Stimulated activated CD4-positive, alpha-beta T cell treated with anti-CD3 and anti-CD28 coated beads, Interleukin-15, amount 100 ng/mL, for 1 hour (primary cell): ENCODE data around the gene GABBR2.

Source experiments
- DNase-seq, 2 donors: peaks; one replicate each; pipeline ENCODE4 v3.0.0-alpha.2; 2020; ENCODE audit warnings: low read depth in 1 of 2, low spot score in 1 of 2

GABBR2 gene

GRCh38 chr9:98449871-98450270 lies 258.9 kb downstream of the GABBR2 start:
- DNase-seq, result no peak

- no peak for DNase-seq
Measured at GRCh38 chr9:98445576-98445975, 263.2 kb downstream of the GABBR2 start.

- DNase-seq, result no peak
Measured at GRCh38 chr9:98444601-98445000, 264.1 kb downstream of the GABBR2 start.

GRCh38 chr9:98442541-98442940 lies 266.2 kb downstream of the GABBR2 start:
- no peak for DNase-seq

DNA sequence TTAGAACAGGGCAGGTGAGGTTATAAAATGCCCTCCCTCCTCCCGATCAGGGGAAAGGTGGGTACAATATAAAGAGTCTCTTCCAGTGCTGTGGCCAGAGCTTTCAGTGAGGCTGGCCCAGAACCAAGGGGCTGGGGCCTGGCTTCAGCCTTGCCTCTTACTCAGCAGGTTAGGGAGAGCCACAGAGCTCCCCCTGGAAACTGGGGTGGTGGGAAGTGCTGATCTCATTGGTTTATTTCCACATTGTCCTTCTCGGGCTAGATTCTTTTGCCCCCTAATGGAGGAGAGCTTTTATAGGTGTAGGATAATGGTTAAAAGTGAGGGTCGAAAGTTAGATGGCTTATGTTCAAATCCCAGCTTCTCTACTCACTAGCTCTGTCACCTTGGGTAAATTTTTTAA lies 266.6 kb downstream of the GABBR2 start:
- no peak for DNase-seq

DNA sequence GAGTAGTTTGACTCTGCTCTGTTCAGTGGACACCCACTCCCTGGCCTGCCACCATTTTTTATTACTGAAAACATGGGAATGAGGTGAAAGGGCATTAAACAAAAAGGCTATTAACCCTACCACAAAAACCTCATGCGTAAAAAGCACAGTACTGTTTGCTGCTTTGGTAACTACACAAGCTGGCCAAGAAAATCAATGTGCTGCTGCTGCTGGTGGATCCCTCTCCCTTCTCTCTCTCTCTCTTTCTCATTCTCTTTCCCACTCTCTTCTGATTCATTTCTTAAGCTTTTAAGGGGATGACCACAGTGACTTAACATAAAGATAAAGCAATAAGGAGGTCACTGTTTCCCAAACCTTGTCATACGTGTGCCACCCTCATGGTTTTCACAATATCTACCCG lies 270.1 kb downstream of the GABBR2 start:
- DNase-seq, result no peak

- no peak for DNase-seq
Measured at GRCh38 chr9:98437458-98438034, 271.2 kb downstream of the GABBR2 start.

- DNase-seq, result no peak
Measured at GRCh38 chr9:98432960-98433359, 275.8 kb downstream of the GABBR2 start.

DNA sequence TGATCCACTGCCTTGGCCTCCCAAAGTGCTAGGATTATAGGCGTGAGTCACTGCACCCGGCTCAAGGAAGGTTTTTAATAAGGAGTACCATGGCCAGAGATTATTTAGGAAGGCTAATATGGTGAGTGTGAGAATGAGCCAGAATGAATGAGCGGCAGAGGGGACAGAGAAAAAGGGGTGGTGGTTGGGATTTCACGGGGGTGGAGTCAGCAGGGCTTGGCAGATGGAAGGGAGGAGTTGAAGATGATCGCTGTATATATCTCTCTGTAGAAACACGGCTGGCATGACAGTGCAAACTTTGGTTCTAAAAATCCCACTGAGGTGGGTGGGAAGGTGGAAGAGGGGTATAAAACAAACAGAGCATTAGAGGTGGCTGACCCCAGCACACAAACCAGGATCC lies 276.6 kb downstream of the GABBR2 start:
- no peak for DNase-seq

- no peak for DNase-seq
Measured at GRCh38 chr9:98430535-98431292, 278.0 kb downstream of the GABBR2 start.

DNA sequence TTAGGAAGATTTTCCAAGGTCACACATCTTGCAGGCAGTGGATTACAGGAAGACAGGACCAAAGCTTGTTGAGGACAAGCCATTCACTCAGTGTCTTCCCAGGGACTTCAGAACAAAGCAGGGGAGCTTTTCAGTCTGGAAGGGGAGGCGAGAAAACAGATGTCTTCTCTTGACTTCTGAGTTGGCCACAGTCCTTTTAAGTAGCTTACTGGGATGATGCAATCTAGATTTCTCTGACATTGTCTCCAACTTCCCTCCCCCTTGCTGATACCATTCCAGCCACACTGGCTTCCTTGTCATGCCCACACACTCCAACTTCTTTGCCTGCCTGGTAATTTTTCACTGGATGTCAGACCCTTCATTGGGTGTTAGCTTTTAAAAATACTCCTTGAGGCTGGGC lies 279.1 kb downstream of the GABBR2 start:
- no peak for DNase-seq

DNA sequence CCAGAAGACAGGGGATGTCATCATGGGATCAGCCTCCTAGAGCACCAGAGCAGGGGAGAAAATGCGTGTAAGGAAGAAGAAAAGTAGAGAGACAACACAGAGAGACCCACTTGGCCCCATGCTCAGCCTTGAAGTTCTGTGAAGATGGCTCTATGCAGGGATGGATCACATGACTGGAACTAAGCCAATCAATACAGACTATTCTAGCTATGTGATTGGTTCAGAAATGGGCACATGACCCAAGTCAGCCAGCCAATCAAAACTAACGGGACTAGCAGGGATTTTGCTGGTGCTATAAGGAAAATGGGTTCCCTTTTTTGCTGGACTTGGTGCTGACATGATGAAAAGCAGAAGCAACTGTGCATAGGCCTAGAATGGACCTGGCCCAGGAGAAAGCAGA lies 280.3 kb downstream of the GABBR2 start:
- DNase-seq, result no peak

DNA sequence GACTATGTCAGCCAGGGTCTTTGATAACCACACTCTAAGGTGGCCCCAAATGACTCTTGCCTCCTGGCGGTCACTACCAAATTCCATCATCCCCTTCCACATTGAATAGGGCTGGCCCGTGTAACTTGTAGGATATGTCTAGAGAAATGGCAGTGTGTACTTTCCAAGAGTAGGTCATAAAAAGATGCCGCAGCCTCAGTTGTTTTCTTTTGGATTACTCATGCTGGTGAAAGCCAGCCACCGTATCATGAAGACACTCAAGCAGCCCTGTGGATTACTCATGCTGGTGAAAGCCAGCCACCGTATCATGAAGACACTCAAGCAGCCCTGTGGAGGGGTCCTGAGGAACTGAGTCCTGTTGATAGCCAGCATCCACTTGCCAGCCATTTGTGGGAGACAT lies 281.2 kb downstream of the GABBR2 start:
- no peak for DNase-seq

- no peak for DNase-seq
Measured at GRCh38 chr9:98425079-98425478, 283.7 kb downstream of the GABBR2 start.

GRCh38 chr9:98419260-98419603 lies 289.5 kb downstream of the GABBR2 start:
- no peak for DNase-seq

GRCh38 chr9:98418578-98419259 lies 290.0 kb downstream of the GABBR2 start:
- DNase-seq, result no peak

DNA sequence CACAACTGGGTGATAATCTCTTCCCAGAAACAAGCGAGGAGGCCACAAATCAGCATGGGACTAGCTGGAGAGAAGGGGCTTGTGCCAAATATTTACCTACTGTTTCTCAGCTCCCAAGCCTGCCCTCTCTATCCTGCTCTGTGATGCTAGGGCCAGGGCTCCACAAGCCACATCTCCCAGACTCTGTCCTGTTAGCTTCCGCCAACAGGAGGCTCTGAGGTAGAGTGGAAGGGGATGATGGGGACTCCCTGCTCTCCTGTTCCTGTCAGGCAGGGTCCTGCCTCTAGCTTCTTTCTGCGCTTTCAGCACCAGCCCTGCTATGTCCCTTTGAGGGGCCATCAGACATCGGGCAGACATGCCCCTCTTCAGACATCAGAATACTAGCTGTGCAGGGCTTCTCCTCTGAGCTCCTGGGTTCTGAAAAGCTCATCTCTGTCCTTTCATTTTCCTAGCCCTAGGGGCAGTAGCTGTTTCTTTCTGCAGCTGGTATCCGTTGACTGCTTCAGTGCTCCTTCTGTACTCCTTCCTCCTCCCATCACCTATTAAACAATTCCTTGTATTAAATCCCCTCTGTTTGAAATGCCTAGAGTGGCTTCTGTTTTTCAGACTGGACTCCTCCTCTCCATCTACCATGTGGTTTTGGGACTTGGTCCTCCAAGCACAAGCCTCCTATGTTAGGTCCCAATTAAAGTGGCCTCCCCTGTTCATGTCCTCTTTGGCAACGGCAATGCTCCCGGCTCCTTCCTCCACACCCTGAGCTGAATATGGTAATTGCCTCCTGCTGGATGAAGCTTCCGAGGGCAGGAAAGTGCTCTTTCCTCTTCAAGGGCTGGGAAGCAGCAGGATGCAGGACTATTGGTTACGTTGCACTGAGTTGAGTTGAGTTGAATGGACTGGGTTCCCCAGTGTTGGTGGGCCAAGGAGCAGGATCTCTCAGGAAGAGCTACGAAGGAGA lies 292.2 kb downstream of the GABBR2 start:
- DNase-seq, result no peak

GRCh38 chr9:98415782-98416181 lies 293.0 kb downstream of the GABBR2 start:
- DNase-seq, result no peak

DNA sequence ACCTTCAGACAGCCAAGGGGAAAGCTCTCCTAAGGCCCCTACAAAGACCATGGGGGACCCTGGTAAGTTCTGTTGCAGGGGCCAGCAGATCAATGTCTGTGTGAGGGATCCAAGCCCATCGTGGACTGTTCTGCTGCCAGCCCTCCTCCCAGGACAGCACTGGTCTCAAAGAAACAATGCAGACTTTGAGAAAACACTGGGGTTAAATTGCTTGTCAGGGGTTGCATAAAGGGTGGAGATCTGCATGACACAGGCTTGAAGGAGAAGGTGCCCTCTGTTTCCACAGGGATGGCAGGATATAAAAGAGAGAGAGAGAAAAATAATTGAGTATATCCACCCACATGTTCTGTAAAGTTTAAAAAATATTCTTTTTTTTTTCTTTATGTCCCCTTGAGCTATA lies 295.7 kb downstream of the GABBR2 start:
- DNase-seq, result no peak

DNA sequence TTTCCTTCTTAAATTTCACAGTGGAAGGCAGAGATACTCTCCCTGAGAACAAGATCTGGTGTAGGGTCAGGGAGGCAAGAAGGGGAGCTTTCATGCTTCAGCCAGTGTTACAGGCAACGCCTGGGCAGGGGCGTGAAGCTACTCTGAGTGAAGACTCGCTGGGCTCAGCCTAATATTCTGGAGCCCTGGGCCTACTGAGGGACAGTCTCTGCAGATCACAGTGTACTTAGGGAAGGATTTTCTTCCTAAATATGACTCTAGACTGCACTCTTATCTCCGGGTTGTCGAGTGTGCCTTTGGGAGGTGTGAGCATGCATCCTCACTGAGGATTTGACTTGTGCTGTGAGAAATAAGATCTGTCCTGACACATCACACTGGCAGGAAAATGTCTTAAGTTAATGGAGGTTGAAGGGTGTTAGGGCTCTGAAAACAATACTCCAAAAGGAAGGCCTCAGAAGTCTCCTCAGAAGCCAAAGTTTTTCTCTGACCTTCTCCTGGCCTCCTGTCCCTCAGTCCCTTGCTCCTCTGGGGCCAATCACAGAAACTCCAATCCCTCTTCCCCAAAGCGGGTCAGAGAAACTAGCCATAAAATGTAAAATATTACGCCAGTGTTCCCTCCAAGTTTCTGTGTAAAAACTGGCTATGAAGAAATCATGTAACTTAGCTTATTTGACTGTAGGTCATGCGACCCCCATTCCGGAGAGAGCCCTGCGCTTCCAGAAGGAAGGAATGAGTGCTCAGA lies 296.5 kb downstream of the GABBR2 start:
- no peak for DNase-seq

DNA sequence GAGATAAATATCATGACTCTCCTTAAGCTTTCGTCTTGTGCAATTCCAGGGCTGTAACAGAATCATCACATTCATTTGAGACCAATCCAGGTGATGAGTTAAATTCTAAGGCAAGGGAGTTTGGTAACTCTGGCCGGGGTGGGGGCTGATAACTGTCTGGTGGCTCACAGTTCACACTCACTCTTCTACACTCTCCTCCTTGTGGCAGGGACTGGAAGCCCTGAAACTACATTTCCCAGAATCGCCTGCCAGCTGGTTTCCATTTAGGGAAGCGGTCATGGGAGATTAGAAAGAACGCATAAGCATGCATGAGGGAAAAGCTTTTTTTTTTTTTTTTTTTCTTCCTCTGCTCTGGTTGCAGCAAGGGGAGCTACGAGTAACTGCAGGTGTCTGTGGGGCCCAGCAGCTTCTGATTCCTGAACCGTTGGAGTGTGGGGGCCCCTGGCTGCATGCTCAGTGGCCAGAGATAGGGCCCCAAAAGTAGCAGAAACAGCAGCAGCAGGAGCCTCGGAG lies 298.5 kb downstream of the GABBR2 start:
- no peak for DNase-seq
